Stomach (tissue), 4 donors: ENCODE results near the gene EFCAB13.

Source experiments
- EP300 ChIP-seq: sonication (generic); formaldehyde crosslinking; IDR thresholded peaks from one replicate; pipeline ENCODE4 v1.6.1; 2017; ENCODE audit warnings: antibody characterized with exemption
- POLR2A ChIP-seq, 4 donors: fragments of 450-650 bp; IDR thresholded peaks; one replicate each; pipeline ENCODE4 v1.6.1; 2016; ENCODE audit warnings: antibody characterized with exemption in 4 of 4, control low read depth in 2 of 4, mild to moderate bottlenecking in 1 of 4, moderate library complexity in 1 of 4
- POLR2AphosphoS5 ChIP-seq, 3 donors: sonication (generic); formaldehyde crosslinking; IDR thresholded peaks; one replicate each; pipeline ENCODE4 v1.6.1; 2016; ENCODE audit warnings: antibody characterized with exemption in 3 of 3

- no peak for TF ChIP-seq POLR2A (IDR thresholded peaks at IDR 0.05)
- no peak for TF ChIP-seq POLR2AphosphoS5 (IDR thresholded peaks at IDR 0.05)
- no peak for TF ChIP-seq EP300
Observed at GRCh38 chr17:47304186-47304585, 19.6 kb upstream of the EFCAB13 start.
